ENCODE results near the gene CPEB1.

- TF ChIP-seq CTCF (IDR thresholded peaks at IDR 0.05) = no peak
- TF ChIP-seq POLR2A (IDR thresholded peaks at IDR 0.05) = no peak
These were observed 71.8 kb downstream of the CPEB1 start for GRCh38 chr15:82575335-82575734.

All from thyroid gland (tissue), 4 donors.